ENCODE results near the gene CLPTM1.

DNA sequence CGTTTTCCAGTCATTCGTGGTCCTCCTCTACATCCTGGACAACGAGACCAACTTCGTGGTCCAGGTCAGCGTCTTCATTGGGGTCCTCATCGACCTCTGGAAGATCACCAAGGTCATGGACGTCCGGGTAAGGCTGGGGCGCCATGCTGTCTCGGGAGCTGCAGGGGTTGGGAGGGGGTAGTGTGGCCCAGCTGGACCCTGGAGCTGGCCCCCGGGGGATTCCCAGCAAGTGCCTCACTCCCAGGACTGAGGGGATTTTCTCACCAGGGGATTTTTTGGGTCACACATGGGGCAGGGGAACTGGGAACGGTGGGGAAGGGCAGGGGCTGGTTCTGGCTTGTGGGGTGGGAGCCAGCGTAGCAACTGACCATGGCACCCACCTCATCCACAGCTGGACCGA, 35.3 kb downstream of the CLPTM1 start:
- TF ChIP-seq, protein P1, sequence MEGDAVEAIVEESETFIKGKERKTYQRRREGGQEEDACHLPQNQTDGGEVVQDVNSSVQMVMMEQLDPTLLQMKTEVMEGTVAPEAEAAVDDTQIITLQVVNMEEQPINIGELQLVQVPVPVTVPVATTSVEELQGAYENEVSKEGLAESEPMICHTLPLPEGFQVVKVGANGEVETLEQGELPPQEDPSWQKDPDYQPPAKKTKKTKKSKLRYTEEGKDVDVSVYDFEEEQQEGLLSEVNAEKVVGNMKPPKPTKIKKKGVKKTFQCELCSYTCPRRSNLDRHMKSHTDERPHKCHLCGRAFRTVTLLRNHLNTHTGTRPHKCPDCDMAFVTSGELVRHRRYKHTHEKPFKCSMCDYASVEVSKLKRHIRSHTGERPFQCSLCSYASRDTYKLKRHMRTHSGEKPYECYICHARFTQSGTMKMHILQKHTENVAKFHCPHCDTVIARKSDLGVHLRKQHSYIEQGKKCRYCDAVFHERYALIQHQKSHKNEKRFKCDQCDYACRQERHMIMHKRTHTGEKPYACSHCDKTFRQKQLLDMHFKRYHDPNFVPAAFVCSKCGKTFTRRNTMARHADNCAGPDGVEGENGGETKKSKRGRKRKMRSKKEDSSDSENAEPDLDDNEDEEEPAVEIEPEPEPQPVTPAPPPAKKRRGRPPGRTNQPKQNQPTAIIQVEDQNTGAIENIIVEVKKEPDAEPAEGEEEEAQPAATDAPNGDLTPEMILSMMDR (IDR thresholded peaks at IDR 0.05) = no peak
- TF ChIP-seq POLR2A (IDR thresholded peaks at IDR 0.05) (no peak), EP300 (IDR thresholded peaks at IDR 0.05) (no peak)

All from ovary (tissue), 3 donors.